ENCODE measurements around the gene BORCS5.

DNA sequence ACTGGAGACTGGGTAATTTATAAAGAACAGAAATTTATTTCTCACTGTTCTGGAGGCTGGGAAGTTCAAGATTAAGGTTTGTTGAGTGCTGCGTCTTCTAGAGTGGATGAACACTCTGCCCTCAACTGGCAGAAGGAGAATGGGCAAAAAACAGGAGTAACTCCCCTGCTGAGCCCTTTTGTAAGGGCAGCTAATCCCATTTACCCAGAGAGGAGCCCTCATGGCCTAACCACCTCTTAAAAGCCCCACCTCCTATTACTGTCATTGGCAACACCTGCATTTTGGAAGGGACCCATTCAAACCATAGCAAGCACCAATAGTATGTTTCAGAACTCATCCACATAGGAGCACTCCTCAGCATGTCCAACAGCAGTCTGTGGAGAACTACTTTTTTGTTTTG lies 47.4 kb downstream of the BORCS5 start:
- TF ChIP-seq, protein P1, sequence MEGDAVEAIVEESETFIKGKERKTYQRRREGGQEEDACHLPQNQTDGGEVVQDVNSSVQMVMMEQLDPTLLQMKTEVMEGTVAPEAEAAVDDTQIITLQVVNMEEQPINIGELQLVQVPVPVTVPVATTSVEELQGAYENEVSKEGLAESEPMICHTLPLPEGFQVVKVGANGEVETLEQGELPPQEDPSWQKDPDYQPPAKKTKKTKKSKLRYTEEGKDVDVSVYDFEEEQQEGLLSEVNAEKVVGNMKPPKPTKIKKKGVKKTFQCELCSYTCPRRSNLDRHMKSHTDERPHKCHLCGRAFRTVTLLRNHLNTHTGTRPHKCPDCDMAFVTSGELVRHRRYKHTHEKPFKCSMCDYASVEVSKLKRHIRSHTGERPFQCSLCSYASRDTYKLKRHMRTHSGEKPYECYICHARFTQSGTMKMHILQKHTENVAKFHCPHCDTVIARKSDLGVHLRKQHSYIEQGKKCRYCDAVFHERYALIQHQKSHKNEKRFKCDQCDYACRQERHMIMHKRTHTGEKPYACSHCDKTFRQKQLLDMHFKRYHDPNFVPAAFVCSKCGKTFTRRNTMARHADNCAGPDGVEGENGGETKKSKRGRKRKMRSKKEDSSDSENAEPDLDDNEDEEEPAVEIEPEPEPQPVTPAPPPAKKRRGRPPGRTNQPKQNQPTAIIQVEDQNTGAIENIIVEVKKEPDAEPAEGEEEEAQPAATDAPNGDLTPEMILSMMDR (conservative IDR thresholded peaks at IDR 0.05; ENCODE audit: low read depth in 2 of 2) = 0 out of 4 replicates have a peak, but pooled peaks of 1 of the 2 experiments have one; percentile 20
- TF ChIP-seq EZH2 (IDR thresholded peaks at IDR 0.05; ENCODE audit: low read depth, unreplicated experiment) (no peak), CREB1 (CRISPR knock-in tag; IDR thresholded peaks at IDR 0.05; ENCODE audit: low read depth) (no peak), EZH2phosphoT487 (IDR thresholded peaks at IDR 0.05; ENCODE audit: unreplicated experiment) (no peak), NANOG (IDR thresholded peaks at IDR 0.05; ENCODE audit: borderline replicate concordance) (no peak), JUNB (IDR thresholded peaks at IDR 0.05; ENCODE audit: unreplicated experiment) (no peak), POLR2AphosphoS5 (IDR thresholded peaks at IDR 0.05; ENCODE audit: low read depth) (no peak)
- TF ChIP-seq, protein P2, sequence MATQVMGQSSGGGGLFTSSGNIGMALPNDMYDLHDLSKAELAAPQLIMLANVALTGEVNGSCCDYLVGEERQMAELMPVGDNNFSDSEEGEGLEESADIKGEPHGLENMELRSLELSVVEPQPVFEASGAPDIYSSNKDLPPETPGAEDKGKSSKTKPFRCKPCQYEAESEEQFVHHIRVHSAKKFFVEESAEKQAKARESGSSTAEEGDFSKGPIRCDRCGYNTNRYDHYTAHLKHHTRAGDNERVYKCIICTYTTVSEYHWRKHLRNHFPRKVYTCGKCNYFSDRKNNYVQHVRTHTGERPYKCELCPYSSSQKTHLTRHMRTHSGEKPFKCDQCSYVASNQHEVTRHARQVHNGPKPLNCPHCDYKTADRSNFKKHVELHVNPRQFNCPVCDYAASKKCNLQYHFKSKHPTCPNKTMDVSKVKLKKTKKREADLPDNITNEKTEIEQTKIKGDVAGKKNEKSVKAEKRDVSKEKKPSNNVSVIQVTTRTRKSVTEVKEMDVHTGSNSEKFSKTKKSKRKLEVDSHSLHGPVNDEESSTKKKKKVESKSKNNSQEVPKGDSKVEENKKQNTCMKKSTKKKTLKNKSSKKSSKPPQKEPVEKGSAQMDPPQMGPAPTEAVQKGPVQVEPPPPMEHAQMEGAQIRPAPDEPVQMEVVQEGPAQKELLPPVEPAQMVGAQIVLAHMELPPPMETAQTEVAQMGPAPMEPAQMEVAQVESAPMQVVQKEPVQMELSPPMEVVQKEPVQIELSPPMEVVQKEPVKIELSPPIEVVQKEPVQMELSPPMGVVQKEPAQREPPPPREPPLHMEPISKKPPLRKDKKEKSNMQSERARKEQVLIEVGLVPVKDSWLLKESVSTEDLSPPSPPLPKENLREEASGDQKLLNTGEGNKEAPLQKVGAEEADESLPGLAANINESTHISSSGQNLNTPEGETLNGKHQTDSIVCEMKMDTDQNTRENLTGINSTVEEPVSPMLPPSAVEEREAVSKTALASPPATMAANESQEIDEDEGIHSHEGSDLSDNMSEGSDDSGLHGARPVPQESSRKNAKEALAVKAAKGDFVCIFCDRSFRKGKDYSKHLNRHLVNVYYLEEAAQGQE (IDR thresholded peaks at IDR 0.05; ENCODE audit: unreplicated experiment) = no peak
